Smooth muscle cell (in vitro differentiated cells): ENCODE data around the gene TTC34. TPM values are rescaled to one million over a fixed set of nuclear protein-coding genes. Genes with fewer than 3 reads are reported as not detected.

Experiments used
- DNase-seq: peaks from one replicate; lab custom pipeline; 2025; ENCODE audit not compliant: unreplicated experiment; lab: John Stamatoyannopoulos, UW
- H2AFZ ChIP-seq: fragments of 200-600 bp; sonication (generic); 2 replicates; pipeline ENCODE4 v1.6.0; 2016; ENCODE audit warnings: antibody characterized with exemption, low read depth, mild to moderate bottlenecking
- H3F3A ChIP-seq: fragments of 200-600 bp; sonication (generic); 2 replicates; pipeline ENCODE4 v1.6.0; 2017; ENCODE audit warnings: antibody characterized with exemption, low read depth
- H3K27ac ChIP-seq: fragments of 200-600 bp; sonication (generic); 2 replicates; pipeline ENCODE4 v1.5.1; 2016; ENCODE audit warnings: low read depth, mild to moderate bottlenecking
- H3K27me3 ChIP-seq: fragments of 200-600 bp; sonication (generic); 2 replicates; pipeline ENCODE4 v1.6.1; 2016; ENCODE audit warnings: low read depth, mild to moderate bottlenecking
- H3K36me3 ChIP-seq: fragments of 200-600 bp; sonication (generic); 2 replicates; pipeline ENCODE4 v1.5.1; 2016; ENCODE audit warnings: low read depth
- H3K4me1 ChIP-seq: fragments of 200-600 bp; sonication (generic); 2 replicates; pipeline ENCODE4 v1.5.1; 2016; ENCODE audit warnings: low read depth
- H3K4me2 ChIP-seq: fragments of 200-600 bp; sonication (generic); 2 replicates; pipeline ENCODE4 v1.6.0; 2016; ENCODE audit warnings: mild to moderate bottlenecking
- H3K4me3 ChIP-seq: fragments of 200-600 bp; sonication (generic); 2 replicates; pipeline ENCODE4 v1.5.1; 2016; ENCODE audit warnings: mild to moderate bottlenecking
- H3K79me2 ChIP-seq: fragments of 200-600 bp; sonication (generic); 2 replicates; pipeline ENCODE4 v1.6.0; 2016; ENCODE audit warnings: low read depth, mild to moderate bottlenecking
- H3K9ac ChIP-seq: fragments of 200-600 bp; sonication (generic); 2 replicates; pipeline ENCODE4 v1.6.0; 2016; ENCODE audit warnings: low read depth
- H3K9me3 ChIP-seq: fragments of 200-600 bp; sonication (generic); replicated peaks from 2 replicates; pipeline ENCODE4 v1.5.1; 2016; ENCODE audit warnings: low read depth
- H4K20me1 ChIP-seq: fragments of 200-600 bp; sonication (generic); 2 replicates; pipeline ENCODE4 v1.6.0; 2016; ENCODE audit warnings: low read depth
- CTCF ChIP-seq: fragments of 200-600 bp; sonication (generic); IDR thresholded peaks from 2 replicates; pipeline ENCODE4 v1.5.1; 2017; ENCODE audit warnings: borderline replicate concordance, mild to moderate bottlenecking, antibody characterized with exemption; ENCODE audit not compliant: insufficient read depth, poor library complexity, severe bottlenecking
- WGBS: methylation state at CpG from one replicate; pipeline ENCODE4 v1.1.7; 2016; ENCODE audit warnings: low lambda C conversion rate; 5-methylcytosine and 5-hydroxymethylcytosine counted together
- polyA plus RNA-seq: library from polyadenylated mRNA; unstranded; fragments of >200 nt; fragmentation: Nextera tagmentation; extraction: Ambion mirVana; gene quantifications from 2 replicates; pipeline ENCODE4 v1.2.1, GENCODE V29; 2016
- total RNA-seq: library from RNA; depleted of rRNA; stranded (reverse); fragments of >200 nt; gene quantifications from 2 replicates; pipeline ENCODE4 v1.2.3, GENCODE V29; 2014

TTC34 gene
- total and polyA plus RNA-seq, 2 experiments from 2014 or later, result 0.01 to 0.04 TPM

GRCh38 chr1:2847086-2847985 lies 45.8 kb upstream of the TTC34 start:
- no peaks in the 10 kb centered on the region for H3K4me1 ChIP-seq
- H3F3A ChIP-seq, result no peaks in the 10 kb centered on the region
- H3K9me3 ChIP-seq, result peaks cover 14% of the 10 kb centered on the region
- no peaks in the 10 kb centered on the region for H3K36me3 ChIP-seq
- no peak overlapping the region for H3K9ac ChIP-seq
- no peak overlapping the region for H2AFZ ChIP-seq
- WGBS, result 81% methylated on average over 23 of the region's 23 CpGs
- H3K4me3 ChIP-seq, result no peak overlapping the region
- H3K79me2 ChIP-seq, result no peaks in the 10 kb centered on the region
- TF ChIP-seq CTCF, result no peak
- H3K27me3 ChIP-seq, result no peaks in the 10 kb centered on the region
- no peak overlapping the region for H3K4me2 ChIP-seq
- DNase-seq, result no peak
- H3K27ac ChIP-seq, result no peak overlapping the region
- no peaks in the 10 kb centered on the region for H4K20me1 ChIP-seq

- Histone ChIP-seq H3K4me1 (no peaks in the 10 kb centered on the region), H3K4me2 (no peak overlapping the region), H3K9me3 (peaks cover 14% of the 10 kb centered on the region), H3K36me3 (no peaks in the 10 kb centered on the region), H4K20me1 (no peaks in the 10 kb centered on the region), H3K27me3 (no peaks in the 10 kb centered on the region), H3K9ac (no peak overlapping the region), H3F3A (no peaks in the 10 kb centered on the region), H3K27ac (no peak overlapping the region), H3K79me2 (no peaks in the 10 kb centered on the region), H3K4me3 (no peak overlapping the region), H2AFZ (no peak overlapping the region)
- no peak for TF ChIP-seq CTCF
- DNase-seq, result no peak
- 74% methylated on average over 9 of the region's 9 CpGs for WGBS
Observed at GRCh38 chr1:2845869-2846268, 44.4 kb upstream of the TTC34 start.

- Histone ChIP-seq H3K27ac (no peak overlapping the region), H3K4me2 (no peak overlapping the region), H3K9ac (no peak overlapping the region), H3K4me1 (no peaks in the 10 kb centered on the region), H2AFZ (no peak overlapping the region), H3K36me3 (no peaks in the 10 kb centered on the region), H3K9me3 (peaks cover 14% of the 10 kb centered on the region), H3K27me3 (no peaks in the 10 kb centered on the region), H4K20me1 (no peaks in the 10 kb centered on the region), H3K4me3 (no peak overlapping the region), H3K79me2 (no peaks in the 10 kb centered on the region), H3F3A (no peaks in the 10 kb centered on the region)
- DNase-seq, result no peak
- 70% methylated on average over 16 of the region's 16 CpGs for WGBS
- TF ChIP-seq CTCF, result no peak
Observed at GRCh38 chr1:2840036-2840809, 38.7 kb upstream of the TTC34 start.
